Choroid plexus epithelial cell (primary cell): Measurements from ENCODE around the gene ARVCF.

ENCODE experiments used
- DNase-seq: peaks from one replicate; pipeline ENCODE4 v3.0.0-alpha.2; 2010; ENCODE audit warnings: low read depth
- H3K4me3 ChIP-seq: 2 replicates; pipeline ENCODE4 v1.5.1; 2011; ENCODE audit warnings: low read depth, mild to moderate bottlenecking, control low read depth, low read length, moderate library complexity
- TF ChIP-seq, protein P1 (sequence below): conservative IDR thresholded peaks from 2 replicates; pipeline ENCODE4 v1.5.1; 2011; ENCODE audit warnings: low read depth, mild to moderate bottlenecking, control low read depth, inconsistent platforms, low read length, moderate library complexity

ARVCF gene

GRCh38 chr22:19959043-19959586 lies 57.5 kb downstream of the ARVCF start:
- H3K4me3 ChIP-seq = peak overlapping the region; percentile 58
- peak; percentile 70 for DNase-seq
- TF ChIP-seq, protein P1, sequence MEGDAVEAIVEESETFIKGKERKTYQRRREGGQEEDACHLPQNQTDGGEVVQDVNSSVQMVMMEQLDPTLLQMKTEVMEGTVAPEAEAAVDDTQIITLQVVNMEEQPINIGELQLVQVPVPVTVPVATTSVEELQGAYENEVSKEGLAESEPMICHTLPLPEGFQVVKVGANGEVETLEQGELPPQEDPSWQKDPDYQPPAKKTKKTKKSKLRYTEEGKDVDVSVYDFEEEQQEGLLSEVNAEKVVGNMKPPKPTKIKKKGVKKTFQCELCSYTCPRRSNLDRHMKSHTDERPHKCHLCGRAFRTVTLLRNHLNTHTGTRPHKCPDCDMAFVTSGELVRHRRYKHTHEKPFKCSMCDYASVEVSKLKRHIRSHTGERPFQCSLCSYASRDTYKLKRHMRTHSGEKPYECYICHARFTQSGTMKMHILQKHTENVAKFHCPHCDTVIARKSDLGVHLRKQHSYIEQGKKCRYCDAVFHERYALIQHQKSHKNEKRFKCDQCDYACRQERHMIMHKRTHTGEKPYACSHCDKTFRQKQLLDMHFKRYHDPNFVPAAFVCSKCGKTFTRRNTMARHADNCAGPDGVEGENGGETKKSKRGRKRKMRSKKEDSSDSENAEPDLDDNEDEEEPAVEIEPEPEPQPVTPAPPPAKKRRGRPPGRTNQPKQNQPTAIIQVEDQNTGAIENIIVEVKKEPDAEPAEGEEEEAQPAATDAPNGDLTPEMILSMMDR = no peak

GRCh38 chr22:19958083-19959042 lies 58.3 kb downstream of the ARVCF start:
- no peak overlapping the region for H3K4me3 ChIP-seq
- DNase-seq = peak; percentile 31
- TF ChIP-seq, protein P1 = no peak

DNA sequence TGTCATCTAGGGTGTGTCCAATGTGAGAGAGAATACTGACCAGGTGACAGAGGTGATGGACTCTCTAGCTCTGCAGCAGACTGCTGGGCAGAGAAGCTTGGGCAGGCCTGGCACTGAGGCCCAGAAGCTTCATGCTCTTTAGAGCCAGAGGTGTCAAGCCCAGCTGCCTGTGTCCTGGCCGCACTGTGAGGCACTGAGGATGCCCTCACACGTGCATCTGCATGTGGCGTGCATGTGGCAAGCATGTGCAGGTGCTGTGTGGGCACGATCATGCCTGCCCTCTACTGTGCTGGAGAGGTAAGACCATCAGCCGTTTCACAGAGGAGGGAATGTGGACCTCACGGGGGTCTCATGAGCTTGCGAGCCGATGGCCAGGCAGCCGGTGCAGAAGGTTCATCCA lies 59.2 kb downstream of the ARVCF start:
- no peak for DNase-seq
- H3K4me3 ChIP-seq = no peak overlapping the region
- TF ChIP-seq, protein P1 = peak; percentile 5

GRCh38 chr22:19955241-19956128 lies 61.1 kb downstream of the ARVCF start:
- TF ChIP-seq, protein P1 = no peak
- H3K4me3 ChIP-seq = no peak overlapping the region
- no peak for DNase-seq

DNA sequence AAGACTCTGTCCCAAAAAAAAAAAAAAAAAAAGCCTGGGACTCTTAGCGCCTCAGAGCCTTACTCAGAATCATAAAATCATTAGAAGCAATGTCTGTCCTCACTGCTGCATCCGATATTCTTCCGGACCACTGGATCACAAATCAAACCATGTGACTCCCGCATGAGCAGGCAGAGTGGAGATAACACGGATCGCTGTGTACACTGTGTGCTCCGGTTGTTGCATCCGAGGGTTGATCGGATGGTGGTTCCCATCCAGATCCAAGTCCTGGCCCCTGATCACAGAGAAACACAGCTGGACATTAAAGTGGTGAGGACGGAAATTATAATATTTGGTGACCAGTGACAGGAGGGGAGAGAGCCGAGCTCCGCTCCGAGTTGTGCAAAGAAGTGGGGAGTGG lies 65.3 kb downstream of the ARVCF start:
- no peak for DNase-seq
- H3K4me3 ChIP-seq = no peak overlapping the region
- TF ChIP-seq, protein P1 = no peak

DNA sequence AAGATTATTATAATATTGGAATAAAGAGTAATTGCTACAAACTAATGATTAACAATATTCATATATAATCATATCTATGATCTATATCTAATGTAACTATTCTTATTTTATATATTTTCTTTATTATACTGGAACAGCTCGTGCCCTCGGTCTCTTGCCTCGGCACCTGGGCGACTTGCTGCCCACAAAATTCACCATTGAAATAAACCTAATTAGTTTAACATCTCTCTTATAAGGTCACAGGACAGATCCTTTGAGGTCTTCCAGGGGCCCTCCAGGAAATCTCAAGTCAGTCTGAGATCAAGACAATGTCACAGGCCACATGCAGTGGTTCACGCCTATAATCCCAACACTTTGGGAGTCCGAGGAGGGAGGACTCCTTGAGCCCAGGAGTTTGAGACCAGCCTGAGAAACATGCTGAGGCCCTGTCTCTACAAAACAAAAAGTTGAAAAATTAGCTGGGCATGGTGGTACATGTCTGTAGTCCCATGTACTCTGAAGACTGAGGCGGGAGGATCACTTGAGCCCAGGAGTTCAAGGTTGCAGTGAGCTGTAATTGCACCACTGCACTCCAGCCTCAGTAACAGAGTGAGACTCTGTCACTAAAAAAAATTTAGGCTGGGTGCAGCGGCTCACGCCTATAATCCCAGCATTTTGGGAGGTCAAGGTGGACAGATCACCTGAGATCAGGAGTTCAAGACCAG lies 68.4 kb downstream of the ARVCF start:
- TF ChIP-seq, protein P1 = no peak
- no peak overlapping the region for H3K4me3 ChIP-seq
- no peak for DNase-seq
